MM.1S (cell line): ENCODE results near the gene ETV6.

Experiments used
- CTCF ChIP-seq: fragments of 300-600 bp; sonication (generic); IDR thresholded peaks from 2 replicates; pipeline ENCODE4 v1.5.1; 2016; ENCODE audit warnings: antibody characterized with exemption, low read length, mixed read lengths
- EZH2 ChIP-seq: fragments of 300-600 bp; sonication (generic); optimal IDR thresholded peaks from 2 replicates; pipeline ENCODE3; 2017; ENCODE audit warnings: low read depth, mild to moderate bottlenecking, antibody characterized with exemption, low read length, mixed read lengths

GRCh38 chr12:11833174-11833895 lies 183.9 kb downstream of the ETV6 start:
- TF ChIP-seq CTCF (no peak), EZH2 (no peak)
